GM18526 (cell line): ENCODE results near the gene KRT27.

Experiments
- POLR2A ChIP-seq: IDR thresholded peaks from 3 replicates; pipeline ENCODE4 v1.6.1; 2011; ENCODE audit not compliant: insufficient read length; ENCODE audit errors: extremely low read depth

KRT27 gene

DNA sequence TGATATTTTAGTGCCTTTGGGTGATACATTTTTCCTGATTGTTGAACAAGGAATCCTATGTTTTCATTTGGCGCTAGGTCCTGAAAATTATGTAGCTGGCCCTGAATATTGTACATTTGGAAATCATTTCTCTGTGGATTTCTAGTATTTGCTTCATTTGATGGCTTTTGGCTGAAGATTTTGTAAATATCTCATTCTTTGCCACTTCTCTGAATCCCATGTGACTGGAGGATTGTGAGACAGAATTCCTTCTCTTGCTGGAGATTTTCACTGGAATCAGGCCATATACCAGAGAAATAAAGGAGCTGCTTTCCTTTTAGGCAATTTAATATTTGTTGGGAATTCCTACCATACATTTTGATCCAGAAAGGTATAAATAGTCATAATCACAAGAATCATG lies 8.8 kb upstream of the KRT27 start:
- no peak for TF ChIP-seq POLR2A

DNA sequence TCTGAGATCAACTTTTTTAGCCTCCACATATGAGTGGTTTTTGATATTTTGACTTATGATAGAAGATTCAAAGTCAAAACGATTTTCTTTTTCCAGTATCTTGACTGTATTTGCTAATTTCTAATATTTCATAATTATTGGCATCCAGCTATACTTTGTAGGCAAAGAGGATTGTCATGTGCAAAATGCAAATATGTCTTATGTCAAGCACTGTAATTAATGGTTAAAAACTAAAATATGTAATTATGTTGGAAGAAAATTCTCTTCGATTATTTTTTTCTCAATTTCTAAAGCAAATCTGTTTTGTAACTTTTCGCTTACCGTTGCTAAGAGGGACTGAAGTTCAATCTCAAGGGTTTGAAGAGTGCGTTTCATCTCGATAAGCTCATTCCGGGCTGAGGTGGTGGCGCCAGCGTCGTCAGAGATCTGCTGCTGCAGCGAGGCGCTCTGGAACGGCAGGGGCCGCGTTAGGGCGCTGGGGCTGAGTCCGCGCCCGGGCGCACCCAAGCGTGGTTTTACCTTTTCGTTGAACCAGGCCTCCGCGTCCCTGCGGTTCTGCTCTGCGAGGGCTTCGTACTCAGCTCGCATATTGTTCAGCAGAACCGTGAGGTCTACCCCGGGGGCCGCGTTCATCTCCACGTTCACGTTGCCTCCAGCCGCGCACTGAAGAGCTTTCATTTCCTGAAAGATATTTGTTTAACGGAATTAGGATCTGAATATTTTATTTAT lies 3.0 kb downstream of the KRT27 start:
- no peak for TF ChIP-seq POLR2A

DNA sequence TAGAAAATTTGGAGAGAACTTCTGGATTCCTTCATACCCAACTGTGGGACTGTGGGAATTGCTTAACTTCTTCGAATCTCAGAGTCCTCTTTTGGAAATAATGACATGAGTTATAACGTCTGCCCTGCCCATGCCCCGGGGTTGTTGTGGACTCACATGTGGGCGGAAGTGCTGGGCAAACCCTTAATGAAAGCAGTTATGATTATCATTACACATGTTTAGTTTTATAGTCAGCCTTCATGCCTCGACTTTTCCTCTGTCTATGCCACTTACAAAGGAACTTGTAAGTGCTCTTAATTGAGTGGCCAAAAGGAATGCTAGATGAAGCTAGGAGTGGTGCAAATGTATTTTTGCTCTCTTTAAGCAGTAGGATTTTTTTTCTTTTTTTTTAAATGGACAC lies 3.9 kb downstream of the KRT27 start:
- no peak for TF ChIP-seq POLR2A

DNA sequence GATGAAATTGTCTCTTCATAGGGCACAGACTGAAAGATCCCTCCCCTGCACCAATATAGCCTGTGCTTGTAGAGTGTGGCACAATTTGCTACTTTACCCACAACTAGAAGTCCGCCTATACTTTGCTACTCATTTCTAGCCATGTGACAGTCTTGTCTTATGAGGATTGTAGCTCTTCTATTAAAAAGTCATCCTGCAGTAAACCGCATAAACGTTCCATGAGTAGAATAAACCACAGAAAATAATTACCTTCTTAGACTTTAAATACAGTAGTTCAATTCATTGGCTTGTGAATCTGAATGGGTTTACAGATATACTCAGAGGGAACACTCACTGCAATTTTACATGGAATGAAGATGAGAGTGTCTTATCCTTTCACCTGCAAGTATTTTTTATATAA lies 4.4 kb downstream of the KRT27 start:
- no peak for TF ChIP-seq POLR2A

DNA sequence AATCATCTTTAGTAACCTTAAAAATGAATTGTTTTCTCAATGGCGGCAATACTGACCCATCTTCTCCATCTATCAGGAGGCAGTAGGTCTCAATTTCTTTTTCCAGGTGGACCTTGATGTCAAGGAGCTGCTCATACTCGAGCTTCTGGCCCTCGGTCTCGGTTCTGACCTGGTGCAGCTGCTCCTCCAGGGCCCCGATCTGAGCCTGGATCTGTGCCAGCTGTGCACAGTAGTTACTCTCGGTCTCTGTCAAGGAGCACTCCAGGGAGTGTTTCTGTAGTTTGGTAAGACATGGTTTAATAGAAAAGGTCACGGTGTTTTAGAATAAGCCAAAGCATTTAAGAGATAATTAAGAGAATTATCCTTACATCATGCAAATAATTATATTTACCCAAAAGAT lies 4.9 kb downstream of the KRT27 start:
- no peak for TF ChIP-seq POLR2A

DNA sequence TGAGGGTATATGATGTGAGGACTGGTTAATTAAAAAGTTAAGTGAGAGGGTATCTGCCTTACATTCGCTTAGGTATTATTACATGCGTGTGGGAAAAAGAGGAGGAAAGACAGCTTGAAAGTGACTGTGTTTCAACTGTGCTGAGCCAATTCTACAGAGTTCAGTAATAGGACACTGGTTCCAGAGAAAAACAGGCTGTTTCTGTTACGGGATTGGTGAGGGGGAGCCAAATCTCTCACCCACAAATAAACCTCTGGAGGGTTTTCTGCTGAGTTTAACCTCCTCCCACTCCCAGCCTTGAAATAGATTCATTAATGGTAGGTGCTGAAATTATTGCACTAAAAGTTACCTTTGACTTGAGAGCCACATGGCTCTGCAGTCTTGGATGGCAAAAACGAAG lies 6.4 kb downstream of the KRT27 start:
- TF ChIP-seq POLR2A: no peak

DNA sequence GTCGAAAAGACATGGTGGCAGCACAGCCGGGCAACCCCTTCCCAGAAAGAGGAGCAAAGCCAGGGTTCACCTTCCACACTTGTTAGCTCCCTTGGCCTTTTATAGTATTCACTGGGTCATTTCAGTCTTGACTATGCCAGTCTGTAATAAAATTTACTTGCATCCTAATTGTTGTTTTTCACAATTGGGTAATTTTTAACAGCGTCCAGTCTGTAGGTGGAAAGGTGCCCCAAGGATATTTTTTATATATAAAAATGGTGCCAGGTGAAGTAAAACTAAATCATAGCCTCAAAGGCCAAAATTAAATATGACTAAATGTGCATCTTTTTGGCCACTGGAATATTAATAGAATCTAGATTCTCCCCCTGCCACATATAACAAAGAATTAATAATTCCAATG lies 10.2 kb downstream of the KRT27 start, which contains the start of gene KRT26:
KRT26 (minus strand) TSS at position 101 of the 400 bp plus-strand sequence; CDS start at position 13, 88 bp downstream.
- TF ChIP-seq POLR2A: no peak

DNA sequence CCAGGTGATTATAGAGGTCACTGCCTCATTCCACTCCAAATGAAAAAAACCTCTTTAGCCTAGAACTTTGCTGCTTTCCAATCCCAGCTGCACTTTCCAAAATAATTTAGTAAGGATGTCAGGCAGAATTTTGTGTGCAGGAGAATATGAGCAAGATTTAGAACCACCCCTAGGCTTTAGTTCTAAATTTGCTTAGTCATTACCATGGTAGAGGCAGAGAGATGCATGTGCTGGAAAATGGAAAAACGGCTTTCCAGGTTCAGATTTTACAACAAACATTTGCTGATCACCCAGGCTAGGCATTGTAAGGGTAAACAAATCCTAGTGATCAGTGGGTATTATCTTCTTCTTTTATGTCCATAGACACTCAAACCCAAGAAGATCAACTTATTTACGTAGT lies 16.7 kb downstream of the KRT27 start:
- TF ChIP-seq POLR2A: no peak

DNA sequence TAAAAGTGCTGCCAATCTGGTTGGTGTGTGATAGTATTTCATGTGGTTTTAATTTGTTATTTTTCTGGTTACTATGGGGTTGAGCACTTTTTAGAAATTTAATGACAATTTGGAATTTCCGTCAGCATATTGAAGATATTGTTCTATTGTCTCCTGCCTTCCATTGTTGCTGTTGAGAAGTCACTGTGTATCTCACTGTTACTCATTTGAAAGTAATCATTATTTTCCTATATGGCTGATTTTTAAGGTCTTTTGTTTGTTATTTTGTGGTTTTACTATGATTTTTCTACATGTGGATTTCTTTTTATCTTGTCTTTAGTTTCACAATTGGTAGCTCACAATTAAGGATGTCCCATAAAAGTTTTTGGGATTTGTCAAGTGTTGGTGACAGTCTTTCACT lies 18.6 kb downstream of the KRT27 start:
- no peak for TF ChIP-seq POLR2A

DNA sequence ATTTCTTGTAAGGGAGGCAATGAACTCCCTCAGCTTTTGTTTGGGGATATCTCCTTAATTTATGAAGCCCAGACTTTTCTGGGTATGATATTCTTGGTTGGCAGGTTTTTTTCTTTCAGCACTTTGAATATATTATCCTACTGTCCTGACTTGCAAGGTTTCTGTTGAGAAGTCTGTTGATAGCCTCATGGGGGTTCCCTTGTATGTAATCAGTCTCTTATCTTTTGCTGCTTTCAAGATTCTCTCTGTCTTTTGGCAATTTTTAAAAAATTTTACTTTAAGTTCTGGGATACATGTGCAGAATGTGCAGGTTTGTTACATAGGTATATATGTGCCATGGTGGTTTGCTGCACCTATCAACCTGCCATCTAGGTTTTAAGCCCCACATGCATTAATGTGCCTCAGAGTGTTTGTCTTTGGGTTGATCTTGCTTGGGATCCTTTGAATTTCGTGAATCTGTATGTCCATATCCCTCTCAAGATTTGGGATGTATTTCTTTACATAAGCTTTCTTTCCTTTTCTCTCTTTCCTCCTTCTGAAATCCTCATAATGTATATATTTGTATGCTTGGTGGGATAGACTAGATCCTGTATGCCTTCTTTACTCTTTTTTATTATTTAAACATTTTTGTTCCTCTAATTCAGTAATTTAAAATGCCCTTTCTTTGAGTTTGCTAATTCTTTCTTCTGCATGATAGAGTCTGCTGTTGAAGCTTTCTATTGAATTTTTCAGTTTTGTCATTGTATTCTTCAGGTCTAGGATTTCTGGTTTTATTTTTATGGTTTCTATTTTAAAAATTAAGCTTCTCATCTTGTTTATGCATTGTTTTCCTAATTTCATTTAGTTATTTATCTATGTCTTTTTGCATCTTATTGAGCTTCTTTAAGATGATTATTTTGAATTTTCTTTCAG lies 22.0 kb downstream of the KRT27 start:
- TF ChIP-seq POLR2A: no peak

DNA sequence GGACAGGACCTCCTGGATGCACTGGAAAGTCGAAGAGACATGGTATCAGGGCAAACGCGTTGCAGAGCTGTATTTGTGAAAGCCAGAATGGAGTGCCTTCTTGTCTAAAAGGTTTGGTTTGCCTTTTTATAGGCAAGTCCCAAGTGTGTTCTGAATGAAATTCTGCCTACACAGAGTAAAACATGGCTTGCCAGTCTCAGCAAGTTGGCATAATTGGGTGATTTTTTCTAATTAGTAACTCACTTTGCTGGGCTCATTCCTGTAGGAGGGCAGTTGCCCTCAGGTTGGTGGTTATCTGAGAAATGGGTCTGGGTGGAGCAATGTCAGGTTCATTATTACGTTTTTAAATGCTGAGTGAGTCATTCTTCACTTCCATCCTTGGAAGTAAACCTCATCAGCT lies 27.1 kb downstream of the KRT27 start, which contains the start of gene KRT25:
KRT25 (minus strand) TSS at position 101 of the 400 bp plus-strand sequence; CDS start at position 41, 60 bp downstream.
- TF ChIP-seq POLR2A: no peak

DNA sequence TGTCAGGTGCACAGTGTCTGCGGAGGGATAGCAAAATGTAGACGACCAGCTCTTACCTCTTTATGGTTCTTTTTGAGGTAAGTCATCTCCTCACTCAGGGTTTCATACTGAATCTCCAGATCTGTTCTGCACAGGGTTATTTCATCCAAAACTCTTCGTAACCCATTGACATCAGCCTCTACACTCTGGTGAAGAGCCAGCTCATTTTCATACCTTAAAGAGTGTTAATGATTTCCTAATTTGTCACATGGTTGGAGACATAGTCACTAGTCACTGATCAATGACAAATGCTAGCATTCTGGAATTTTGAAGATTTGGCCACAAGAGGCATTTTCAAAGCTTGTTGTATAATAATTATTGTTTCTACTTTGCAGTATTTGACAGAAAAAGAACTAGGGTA lies 28.5 kb downstream of the KRT27 start:
- TF ChIP-seq POLR2A: no peak

DNA sequence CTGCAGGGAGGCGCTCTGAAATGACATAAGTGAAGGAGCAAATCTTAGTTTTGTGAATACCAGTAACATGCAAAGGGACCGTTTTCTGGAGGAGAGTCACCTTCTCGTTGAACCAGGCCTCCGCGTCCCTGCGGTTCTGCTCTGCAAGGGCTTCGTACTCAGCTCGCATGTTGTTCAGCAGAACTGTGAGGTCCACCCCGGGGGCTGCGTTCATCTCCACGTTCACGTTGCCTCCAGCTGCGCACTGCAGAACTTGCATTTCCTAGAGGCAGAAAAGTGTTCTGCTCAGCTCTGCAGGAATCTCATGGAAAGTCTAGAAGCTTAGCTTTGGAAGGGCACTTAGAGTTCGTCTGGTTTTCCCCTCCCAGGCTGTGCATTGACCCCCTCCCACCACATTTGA lies 31.3 kb downstream of the KRT27 start:
- TF ChIP-seq POLR2A: no peak

DNA sequence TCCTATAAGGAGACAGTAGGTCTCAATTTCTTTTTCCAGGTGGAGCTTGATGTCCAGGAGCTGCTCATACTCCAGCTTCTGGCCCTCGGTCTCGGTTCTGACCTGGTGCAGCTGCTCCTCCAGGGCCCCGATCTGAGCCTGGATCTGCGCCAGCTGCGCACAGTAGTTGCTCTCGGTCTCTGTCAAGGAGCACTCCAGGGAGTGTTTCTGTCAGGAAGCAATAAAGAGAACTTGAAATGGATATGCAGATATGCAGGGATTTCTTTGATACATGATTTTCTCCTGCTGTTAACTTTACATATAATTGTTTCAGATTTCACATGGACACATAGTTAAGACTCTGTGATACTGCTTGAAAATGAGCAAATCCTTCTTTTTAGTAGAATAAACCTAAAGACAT lies 32.0 kb downstream of the KRT27 start:
- no peak for TF ChIP-seq POLR2A

DNA sequence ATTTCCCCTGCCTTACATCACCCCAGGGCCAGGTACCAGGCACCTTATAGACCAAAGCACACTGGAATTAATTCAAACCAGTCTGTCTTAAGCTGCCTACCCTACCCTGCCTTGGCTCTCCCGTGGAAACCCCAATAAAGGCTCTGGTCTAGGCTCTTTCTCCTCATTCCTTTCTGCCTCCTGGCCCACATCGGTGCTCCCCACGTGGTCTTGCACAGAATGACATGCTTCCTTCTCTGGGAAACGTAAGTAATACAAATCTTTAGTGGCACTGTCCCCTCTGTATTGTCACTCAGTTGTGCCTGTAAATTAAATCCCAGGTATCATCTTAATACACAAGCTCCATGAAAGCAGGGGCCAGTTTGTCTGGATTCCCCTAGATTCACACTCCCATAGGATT lies 43.8 kb downstream of the KRT27 start:
- TF ChIP-seq POLR2A: no peak

DNA sequence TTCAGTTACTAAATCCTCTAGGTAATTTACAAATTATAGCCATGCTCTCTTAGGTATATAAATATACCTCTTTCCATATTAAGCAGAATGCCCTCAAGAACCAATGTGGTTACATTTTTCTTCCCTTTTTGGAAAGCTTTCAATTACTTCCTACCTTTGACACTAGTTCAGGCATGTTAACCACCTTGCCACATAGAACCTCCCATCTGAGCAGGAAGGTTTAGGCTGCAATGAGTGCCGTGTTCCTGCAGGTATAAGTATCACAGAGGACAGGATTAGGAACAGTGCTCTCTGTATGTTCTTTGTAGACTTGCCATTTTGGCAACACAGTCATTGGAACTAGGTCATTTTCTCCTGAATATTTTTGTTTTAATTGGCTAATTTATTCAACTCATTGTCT lies 47.3 kb downstream of the KRT27 start:
- no peak for TF ChIP-seq POLR2A
